Fibroblast of lung (primary cell): ENCODE measurements around the gene DMRTC2. TPM values are rescaled to one million over a fixed set of nuclear protein-coding genes. Genes with fewer than 3 reads are reported as not detected.

Source experiments
- DNase-seq, 2 donors: peaks; one replicate each; pipeline versions ENCODE4 v3.0.0 to v3.0.0-alpha.2; 2010; ENCODE audit warnings: low read depth in 2 of 2
- H2AFZ ChIP-seq: 2 replicates; pipeline ENCODE4 v1.5.1; 2012; ENCODE audit warnings: low read length, control low read depth, inconsistent platforms
- H3K27ac ChIP-seq: 2 replicates; pipeline ENCODE4 v1.5.1; 2011; ENCODE audit warnings: low read length, control low read depth; ENCODE audit not compliant: insufficient read depth
- H3K27me3 ChIP-seq: 2 replicates; pipeline ENCODE4 v1.5.1; 2011; ENCODE audit warnings: mild to moderate bottlenecking, low read length; ENCODE audit not compliant: control insufficient read depth, insufficient read depth
- H3K36me3 ChIP-seq: 2 replicates; pipeline ENCODE4 v1.5.1; 2011; ENCODE audit warnings: low read length; ENCODE audit not compliant: control insufficient read depth, insufficient read depth
- H3K4me1 ChIP-seq: 2 replicates; pipeline ENCODE4 v1.5.1; 2011; ENCODE audit warnings: low read length; ENCODE audit not compliant: control insufficient read depth, insufficient read depth; ENCODE audit errors: extremely low read depth
- H3K4me2 ChIP-seq: 2 replicates; pipeline ENCODE4 v1.5.1; 2011; ENCODE audit warnings: low read length, control low read depth; ENCODE audit not compliant: insufficient read depth; ENCODE audit errors: extremely low read depth
- H3K4me3 ChIP-seq, 4 experiments: fragments of 200-600 bp in 1 of 4; sonication (generic) in 1 of 4; replicated peaks in 1 of 4; 2 replicates each; pipeline ENCODE4 v1.5.1; 2011 to 2016; ENCODE audit warnings: low read length in 4 of 4, low read depth in 3 of 4, mild to moderate bottlenecking in 3 of 4, control low read depth in 2 of 4, inconsistent platforms in 1 of 4, mixed read lengths in 1 of 4; ENCODE audit not compliant: insufficient read depth in 1 of 4; ENCODE audit errors: control extremely low read depth in 1 of 4
- H3K79me2 ChIP-seq: 2 replicates; pipeline ENCODE4 v1.5.1; 2012; ENCODE audit warnings: mild to moderate bottlenecking, low read length, inconsistent platforms; ENCODE audit not compliant: control insufficient read depth, insufficient read depth
- H3K9ac ChIP-seq: 2 replicates; pipeline ENCODE4 v1.5.1; 2011; ENCODE audit warnings: mild to moderate bottlenecking, low read length, control low read depth; ENCODE audit not compliant: insufficient read depth
- H3K9me3 ChIP-seq: 2 replicates; pipeline ENCODE4 v1.5.1; 2012; ENCODE audit warnings: low read depth, low read length; ENCODE audit not compliant: control insufficient read depth, insufficient read depth
- H4K20me1 ChIP-seq: 2 replicates; pipeline ENCODE4 v1.5.1; 2011; ENCODE audit warnings: low read length; ENCODE audit not compliant: control insufficient read depth, insufficient read depth; ENCODE audit errors: extremely low read depth
- CTCF ChIP-seq, 2 donors: IDR thresholded peaks in 1 of 2; conservative IDR thresholded peaks in 1 of 2; 1 replicate in 1 of 2; 2 replicates in 1 of 2; pipeline ENCODE4 v1.5.1; 2011 to 2012; ENCODE audit warnings: low read length in 2 of 2, control low read depth in 1 of 2, inconsistent platforms in 1 of 2, low read depth in 1 of 2, mild to moderate bottlenecking in 1 of 2
- EZH2 ChIP-seq: IDR thresholded peaks from 2 replicates; pipeline ENCODE4 v1.5.1; 2012; ENCODE audit warnings: low read length, control low read depth, mild to moderate bottlenecking; ENCODE audit errors: missing control alignments
- polyA plus RNA-seq, 2 donors: library from polyadenylated mRNA; depleted of rRNA in 1 of 2; stranded (reverse) in 1 of 2; unstranded in 1 of 2; fragments of >200 nt; gene quantifications; 2 replicates each; pipeline ENCODE4 v1.2.1, GENCODE V29; 2011 to 2012; ENCODE audit warnings: missing spikeins in 1 of 2
- total RNA-seq: library from RNA; depleted of rRNA; stranded (reverse); fragments of >200 nt; gene quantifications from 2 replicates; pipeline ENCODE4 v1.2.1, GENCODE V29; 2014

DMRTC2 gene
- total and polyA plus RNA-seq, 2 donors (not counting 1 experiment from before 2014, with no cell fraction given) = not detected

GRCh38 chr19:41894350-41894749, 49.5 kb downstream of the DMRTC2 start:
- Histone ChIP-seq H3K4me2 (no peak overlapping the region), H3K4me1 (no peaks in the 10 kb centered on the region), H3K4me3 (no peak overlapping the region), H3K9me3 (no peaks in the 10 kb centered on the region), H3K79me2 (no peaks in the 10 kb centered on the region), H3K27ac (no peak overlapping the region), H3K9ac (no peak overlapping the region), H3K36me3 (peaks cover 37% of the 10 kb centered on the region), H4K20me1 (no peaks in the 10 kb centered on the region), H3K27me3 (no peaks in the 10 kb centered on the region), H2AFZ (no peak overlapping the region)
- TF ChIP-seq CTCF (conservative IDR thresholded peaks at IDR 0.05 in 1 of 2, IDR thresholded peaks at IDR 0.05 in 1 of 2; ENCODE audit: low read depth in 1 of 2, low read length in 2 of 2) (no peak), EZH2 (no peak)
- no peak for DNase-seq

- H3K4me1 ChIP-seq = no peaks in the 10 kb centered on the region
- TF ChIP-seq EZH2 (no peak), CTCF (conservative IDR thresholded peaks at IDR 0.05 in 1 of 2, IDR thresholded peaks at IDR 0.05 in 1 of 2; ENCODE audit: low read depth in 1 of 2, low read length in 2 of 2) (peak in 1 of 2 donors; percentile 26)
- H3K79me2 ChIP-seq = no peaks in the 10 kb centered on the region
- H4K20me1 ChIP-seq = no peaks in the 10 kb centered on the region
- H3K4me2 ChIP-seq = no peak overlapping the region
- H3K27me3 ChIP-seq = no peaks in the 10 kb centered on the region
- DNase-seq = no peak
- H2AFZ ChIP-seq = no peak overlapping the region
- no peak overlapping the region for H3K9ac ChIP-seq
- no peak overlapping the region for H3K27ac ChIP-seq
- no peaks in the 10 kb centered on the region for H3K9me3 ChIP-seq
- H3K36me3 ChIP-seq = peaks cover 34% of the 10 kb centered on the region
- H3K4me3 ChIP-seq = no peak overlapping the region
Measured at GRCh38 chr19:41895745-41896580, 51.1 kb downstream of the DMRTC2 start.

- H3K4me1 ChIP-seq = no peaks in the 10 kb centered on the region
- peaks cover 34% of the 10 kb centered on the region for H3K36me3 ChIP-seq
- H3K4me2 ChIP-seq = no peak overlapping the region
- no peak overlapping the region for H3K4me3 ChIP-seq
- no peak for DNase-seq
- no peak overlapping the region for H3K27ac ChIP-seq
- no peaks in the 10 kb centered on the region for H4K20me1 ChIP-seq
- no peak overlapping the region for H2AFZ ChIP-seq
- H3K9ac ChIP-seq = no peak overlapping the region
- TF ChIP-seq CTCF (conservative IDR thresholded peaks at IDR 0.05 in 1 of 2, IDR thresholded peaks at IDR 0.05 in 1 of 2; ENCODE audit: low read depth in 1 of 2, low read length in 2 of 2) (no peak), EZH2 (no peak)
- H3K79me2 ChIP-seq = no peaks in the 10 kb centered on the region
- H3K9me3 ChIP-seq = no peaks in the 10 kb centered on the region
- H3K27me3 ChIP-seq = no peaks in the 10 kb centered on the region
Measured at GRCh38 chr19:41896581-41896942, 51.7 kb downstream of the DMRTC2 start.
